ENCODE data around the gene SSMEM1.
"Not testable (repeated sequence)": the region's sequence is repeated elsewhere in the genome, so short reads cannot be mapped to it uniquely, and the experiment has no call there.

The SSMEM1 gene

DNA sequence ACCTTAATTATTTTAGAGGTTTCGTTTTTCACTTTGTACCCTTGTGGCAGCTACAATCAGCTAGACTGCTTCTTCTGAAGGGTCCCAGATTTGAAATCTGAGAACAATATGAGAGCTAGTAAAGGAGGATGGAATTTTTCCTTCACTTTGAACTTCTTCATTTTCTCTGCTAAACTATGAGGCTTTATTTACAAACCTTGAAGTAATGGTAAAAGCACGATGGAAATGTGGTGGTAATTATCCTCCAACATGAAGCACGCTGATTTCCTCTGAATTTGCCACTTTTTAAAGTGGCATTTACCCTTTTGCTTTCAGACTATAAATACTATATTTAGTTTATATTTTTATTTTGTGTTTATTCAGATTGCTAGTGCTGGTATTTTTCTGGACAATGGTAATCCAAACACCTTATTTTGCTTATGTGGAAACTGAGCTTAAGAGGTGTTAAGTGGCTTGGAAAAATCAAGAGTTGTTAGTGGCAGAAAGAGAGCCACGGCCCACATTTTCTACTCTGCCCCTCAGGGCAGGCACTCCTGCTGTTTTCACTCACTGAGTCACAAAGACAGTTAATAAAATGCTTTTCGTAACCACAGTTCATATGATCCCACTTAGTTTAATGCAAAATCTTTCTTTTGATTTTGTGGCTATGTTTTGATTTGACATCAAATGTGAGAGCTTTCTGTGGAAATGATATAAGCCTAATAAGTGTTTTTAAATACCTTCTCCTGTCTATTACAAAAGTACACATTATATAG lies 2.7 kb downstream of the SSMEM1 start:
- DNase-seq (ENCODE audit: low read depth in 2 of 2), result no peak

- no peak for DNase-seq (ENCODE audit: low read depth in 2 of 2)
Observed at GRCh38 chr7:130213828-130214227, 6.2 kb downstream of the SSMEM1 start.

- DNase-seq (ENCODE audit: low read depth in 2 of 2), result no peak
Observed at GRCh38 chr7:130216025-130216424, 8.4 kb downstream of the SSMEM1 start.

GRCh38 chr7:130216750-130217149 lies 9.1 kb downstream of the SSMEM1 start:
- no peak for DNase-seq (ENCODE audit: low read depth in 2 of 2)

DNA sequence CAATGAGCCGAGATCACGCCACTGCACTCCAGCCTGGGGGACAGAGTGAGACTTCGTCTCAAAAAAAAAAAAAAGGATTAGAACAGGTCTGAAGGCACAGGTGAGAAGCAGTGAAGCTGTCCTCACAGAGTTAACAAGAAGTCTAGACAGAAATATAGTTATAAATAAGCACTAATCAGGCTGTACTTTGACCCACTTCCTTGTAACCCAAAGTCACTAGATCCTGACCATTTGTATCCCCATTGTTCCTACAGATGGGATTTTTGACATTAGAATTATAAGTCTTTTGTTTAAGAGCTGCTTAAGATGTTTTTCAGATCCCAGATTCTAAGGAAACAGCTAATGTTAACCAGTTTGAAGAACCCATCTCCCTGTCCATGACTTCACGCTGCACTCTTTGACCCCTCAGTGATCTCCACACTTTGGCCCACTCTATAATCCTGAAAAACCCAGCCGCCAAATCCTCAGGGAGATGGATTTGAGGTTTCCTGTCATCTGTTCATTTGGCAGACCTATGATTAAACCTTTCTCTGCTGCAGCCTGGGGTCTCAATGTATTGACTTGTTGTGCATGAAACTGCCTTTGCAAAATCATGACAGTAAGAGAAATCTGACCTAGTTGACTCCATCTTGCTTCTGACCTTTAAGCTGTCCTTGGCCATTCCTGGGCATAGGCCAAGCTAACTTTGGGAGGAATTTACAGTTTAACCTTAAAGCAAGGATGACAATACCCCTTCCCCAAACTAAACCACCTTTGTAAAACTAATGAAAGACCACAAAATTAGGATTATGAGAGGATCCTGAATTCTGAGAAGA lies 11.4 kb downstream of the SSMEM1 start:
- no peak for DNase-seq (ENCODE audit: low read depth in 2 of 2)

GRCh38 chr7:130219871-130220270 lies 12.2 kb downstream of the SSMEM1 start:
- no peak for DNase-seq (ENCODE audit: low read depth in 2 of 2)

- no peak for DNase-seq (ENCODE audit: low read depth in 2 of 2)
Observed at GRCh38 chr7:130221746-130222145, 14.1 kb downstream of the SSMEM1 start.

- no peak for DNase-seq (ENCODE audit: low read depth in 2 of 2)
Observed at GRCh38 chr7:130223646-130224045, 16.0 kb downstream of the SSMEM1 start.

DNA sequence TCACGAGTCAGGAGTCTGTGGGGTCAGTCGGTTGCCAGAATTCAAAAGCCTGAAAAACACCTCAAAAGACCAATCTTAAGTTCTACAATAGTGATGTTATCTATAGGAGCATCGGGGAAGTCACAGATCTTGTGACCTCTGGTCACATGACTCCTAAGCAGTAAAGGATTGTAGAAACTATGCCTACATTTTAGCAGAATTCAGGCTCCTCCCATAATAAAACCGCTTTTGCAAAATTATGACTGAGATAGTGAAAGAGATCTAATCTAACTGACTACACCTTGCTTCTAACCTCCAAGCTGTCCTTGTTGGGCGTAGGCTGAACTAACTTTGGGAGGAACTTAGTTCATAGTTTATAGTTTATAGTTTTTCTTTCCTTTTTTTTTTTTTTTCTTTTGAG lies 16.6 kb downstream of the SSMEM1 start:
- no peak for DNase-seq (ENCODE audit: low read depth in 2 of 2)

- not testable (repeated sequence) for DNase-seq (ENCODE audit: low read depth in 2 of 2)
Observed at GRCh38 chr7:130224923-130225322, 17.3 kb downstream of the SSMEM1 start.

GRCh38 chr7:130226333-130226732 lies 18.7 kb downstream of the SSMEM1 start:
- DNase-seq (ENCODE audit: low read depth in 2 of 2), result no peak

GRCh38 chr7:130227883-130228575 lies 20.4 kb downstream of the SSMEM1 start:
- no peak for DNase-seq (ENCODE audit: low read depth in 2 of 2)

DNA sequence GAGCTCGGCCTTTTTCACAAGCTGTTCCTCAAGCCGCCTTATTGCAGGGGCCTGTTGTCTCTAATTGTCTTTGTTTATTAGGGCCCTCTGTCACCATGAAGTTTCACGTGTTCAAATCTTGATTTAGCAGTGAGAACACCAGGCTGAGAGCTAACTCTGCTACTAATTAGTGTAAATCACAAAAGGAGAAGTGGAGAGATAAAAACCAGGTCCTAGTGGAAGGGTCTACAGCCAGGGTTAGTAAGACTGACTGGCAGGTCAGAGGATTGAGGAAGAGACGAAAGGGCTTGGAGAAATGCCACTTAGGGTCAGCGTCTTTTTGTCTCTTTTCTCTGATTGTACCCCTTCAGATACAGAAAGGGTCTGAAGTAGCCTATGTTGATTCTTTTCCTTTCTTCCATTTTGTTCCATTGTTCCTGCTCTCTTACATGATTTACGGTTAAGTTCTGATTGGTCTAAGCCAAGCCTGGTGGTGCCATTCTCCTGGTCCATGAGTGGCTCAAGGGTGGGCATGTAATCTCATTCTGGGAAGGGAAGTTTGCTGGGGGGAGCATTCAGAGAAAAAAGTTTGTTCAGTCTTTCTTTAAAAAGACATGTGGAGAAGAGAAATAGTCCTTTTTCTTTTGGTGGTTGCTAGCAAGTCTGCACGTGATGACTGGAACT lies 21.3 kb downstream of the SSMEM1 start:
- no peak for DNase-seq (ENCODE audit: low read depth in 2 of 2)

DNA sequence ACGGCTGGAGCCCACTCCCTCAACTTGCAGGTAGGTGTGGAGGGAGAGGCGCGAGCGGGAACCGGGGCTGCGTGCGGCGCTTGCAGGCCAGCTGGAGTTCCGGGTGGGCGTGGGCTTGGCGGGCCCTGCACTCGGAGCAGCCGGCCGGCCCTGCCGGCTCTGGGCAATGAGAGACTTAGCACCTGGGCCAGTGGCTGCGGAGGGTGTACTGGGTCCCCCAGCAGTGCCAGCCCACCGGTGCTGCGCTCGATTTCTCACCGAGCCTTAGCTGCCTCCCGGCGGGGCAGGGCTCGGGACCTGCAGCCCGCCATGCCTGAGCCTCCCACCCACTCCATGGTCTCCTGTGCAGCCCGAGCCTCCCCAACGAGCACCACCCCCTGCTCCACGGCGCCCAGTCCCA lies 22.3 kb downstream of the SSMEM1 start:
- not testable (repeated sequence) for DNase-seq (ENCODE audit: low read depth in 2 of 2)

- no peak for DNase-seq (ENCODE audit: low read depth in 2 of 2)
Observed at GRCh38 chr7:130231792-130232191, 24.1 kb downstream of the SSMEM1 start.

- no peak for DNase-seq (ENCODE audit: low read depth in 2 of 2)
Observed at GRCh38 chr7:130232209-130232608, 24.5 kb downstream of the SSMEM1 start.

DNA sequence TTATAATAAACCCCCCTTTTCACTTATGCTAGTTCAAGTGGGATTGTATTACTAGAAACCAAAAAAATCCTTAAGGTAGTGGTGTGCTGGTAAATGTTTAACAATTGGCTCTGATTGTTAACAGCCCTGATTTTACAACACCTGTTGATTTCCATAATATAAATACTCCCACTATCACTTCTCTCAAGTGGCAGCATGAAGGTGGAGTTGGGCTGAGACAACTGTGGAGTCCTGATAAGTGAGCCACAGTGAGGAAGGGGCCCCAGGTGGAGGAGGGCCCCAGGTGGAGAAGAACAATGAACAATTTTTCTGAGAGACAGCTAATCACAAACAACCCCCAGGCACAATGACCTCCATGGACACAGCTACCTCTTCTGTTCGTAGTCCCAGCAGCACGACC lies 26.4 kb downstream of the SSMEM1 start:
- DNase-seq (ENCODE audit: low read depth in 2 of 2), result no peak

DNA sequence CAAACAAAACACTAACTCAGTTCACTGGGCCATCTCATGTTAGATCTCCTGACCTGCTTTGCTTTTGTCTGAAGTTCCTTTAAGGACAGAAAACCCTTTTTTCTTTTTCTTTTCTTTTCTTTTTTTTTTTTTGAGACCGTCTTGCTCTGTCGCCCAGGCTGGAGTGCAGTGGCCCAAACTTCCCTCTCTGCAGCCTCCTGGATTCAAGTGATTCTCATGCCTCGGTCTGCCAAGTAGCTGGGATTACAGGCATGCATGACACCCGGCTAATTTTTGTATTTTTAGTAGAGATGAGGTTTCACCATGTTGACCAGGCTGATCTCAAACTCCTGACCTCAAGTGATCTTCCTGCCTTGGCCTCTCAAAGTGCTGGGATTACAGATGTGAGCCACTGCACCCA lies 28.7 kb downstream of the SSMEM1 start:
- DNase-seq (ENCODE audit: low read depth in 2 of 2), result not testable (repeated sequence)

- no peak for DNase-seq (ENCODE audit: low read depth in 2 of 2)
Observed at GRCh38 chr7:130240240-130240639, 32.6 kb downstream of the SSMEM1 start.

DNA sequence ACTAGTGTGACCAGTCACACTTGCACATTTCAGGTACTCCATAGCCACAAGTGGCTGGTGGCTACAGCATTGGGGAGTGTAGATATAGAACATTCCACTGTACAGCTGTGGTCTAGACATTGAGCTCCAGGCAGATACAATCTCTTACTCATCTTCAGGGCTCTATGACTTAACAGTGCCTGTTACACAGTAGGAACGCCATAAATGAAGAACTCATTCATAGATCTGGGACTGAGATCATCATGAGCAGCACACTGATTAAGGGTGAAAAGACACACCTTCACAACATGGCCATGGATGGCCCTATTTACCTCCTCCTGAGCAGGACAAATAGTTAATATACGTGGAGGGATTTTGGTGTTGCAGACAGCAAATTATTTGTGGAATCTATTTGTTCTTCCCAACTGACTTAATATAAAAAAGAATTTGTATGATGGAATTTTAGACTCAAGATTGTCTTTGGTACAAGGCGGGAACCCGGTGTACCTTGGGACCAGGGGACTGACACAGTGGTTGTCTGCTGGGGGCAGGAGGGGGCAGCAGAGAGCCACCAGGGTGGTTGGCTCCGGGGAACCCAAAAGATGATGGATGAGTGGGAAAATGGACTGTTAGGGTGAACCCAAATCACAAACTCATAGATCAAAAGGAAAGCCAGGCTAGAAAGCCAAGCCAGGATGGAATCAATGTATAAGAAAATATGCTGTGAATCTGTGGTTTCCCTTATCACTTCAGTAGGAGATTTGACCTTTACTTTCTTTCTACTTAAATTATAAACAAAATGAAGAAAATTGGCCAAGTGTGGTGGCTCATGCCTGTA lies 34.7 kb downstream of the SSMEM1 start:
- peak; percentile 3 to 10 for DNase-seq (ENCODE audit: low read depth in 2 of 2)

GRCh38 chr7:130243486-130243885 lies 35.8 kb downstream of the SSMEM1 start:
- not testable (repeated sequence) for DNase-seq (ENCODE audit: low read depth in 2 of 2)
